Mammary epithelial cell (primary cell): ENCODE measurements around the gene CPLX4.

Experiments
- EZH2 ChIP-seq: IDR thresholded peaks from 2 replicates; pipeline ENCODE4 v1.6.1; 2012; ENCODE audit warnings: low read length, inconsistent platforms, borderline replicate concordance
- TF ChIP-seq, protein P1 (sequence below), 2 donors: IDR thresholded peaks in 1 of 2; conservative IDR thresholded peaks in 1 of 2; 2 replicates each; pipeline ENCODE4 v1.5.1; 2011 to 2012; ENCODE audit warnings: inconsistent platforms in 2 of 2, low read length in 2 of 2, mild to moderate bottlenecking in 2 of 2, control low read depth in 1 of 2, low read depth in 1 of 2; ENCODE audit not compliant: insufficient read depth in 1 of 2; ENCODE audit errors: extremely low read depth in 1 of 2

DNA sequence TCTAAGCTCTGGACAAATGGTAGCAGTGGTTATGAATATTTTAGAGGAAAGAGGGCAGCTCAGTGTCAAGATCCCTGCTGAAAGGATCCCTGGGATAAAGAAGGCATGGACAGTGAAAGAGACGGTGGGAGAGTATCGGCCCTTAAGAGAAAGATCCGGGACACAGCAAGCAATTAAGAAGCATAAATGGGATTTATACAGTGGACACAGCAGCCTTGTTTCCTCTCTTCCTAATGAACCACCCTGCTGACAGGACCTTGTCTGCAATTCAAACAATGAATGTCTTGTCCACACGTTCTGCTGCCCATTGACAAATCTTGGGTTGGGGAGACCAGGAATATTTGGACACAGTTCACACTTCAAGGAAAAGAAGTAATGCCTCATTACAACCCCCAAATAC lies 16.5 kb downstream of the CPLX4 start:
- TF ChIP-seq, protein P1, sequence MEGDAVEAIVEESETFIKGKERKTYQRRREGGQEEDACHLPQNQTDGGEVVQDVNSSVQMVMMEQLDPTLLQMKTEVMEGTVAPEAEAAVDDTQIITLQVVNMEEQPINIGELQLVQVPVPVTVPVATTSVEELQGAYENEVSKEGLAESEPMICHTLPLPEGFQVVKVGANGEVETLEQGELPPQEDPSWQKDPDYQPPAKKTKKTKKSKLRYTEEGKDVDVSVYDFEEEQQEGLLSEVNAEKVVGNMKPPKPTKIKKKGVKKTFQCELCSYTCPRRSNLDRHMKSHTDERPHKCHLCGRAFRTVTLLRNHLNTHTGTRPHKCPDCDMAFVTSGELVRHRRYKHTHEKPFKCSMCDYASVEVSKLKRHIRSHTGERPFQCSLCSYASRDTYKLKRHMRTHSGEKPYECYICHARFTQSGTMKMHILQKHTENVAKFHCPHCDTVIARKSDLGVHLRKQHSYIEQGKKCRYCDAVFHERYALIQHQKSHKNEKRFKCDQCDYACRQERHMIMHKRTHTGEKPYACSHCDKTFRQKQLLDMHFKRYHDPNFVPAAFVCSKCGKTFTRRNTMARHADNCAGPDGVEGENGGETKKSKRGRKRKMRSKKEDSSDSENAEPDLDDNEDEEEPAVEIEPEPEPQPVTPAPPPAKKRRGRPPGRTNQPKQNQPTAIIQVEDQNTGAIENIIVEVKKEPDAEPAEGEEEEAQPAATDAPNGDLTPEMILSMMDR (conservative IDR thresholded peaks at IDR 0.05 in 1 of 2, IDR thresholded peaks at IDR 0.05 in 1 of 2; ENCODE audit: extremely low read depth in 1 of 2, insufficient read depth in 1 of 2, low read depth in 1 of 2, low read length in 2 of 2), result no peak
- TF ChIP-seq EZH2, result no peak
